Measurements from ENCODE around the gene PALLD. TPM values are rescaled to one million over a fixed set of nuclear protein-coding genes. Genes with fewer than 3 reads are reported as not detected.

PALLD gene
- total RNA-seq, 1 donor from 2014 or later: 179 TPM

GRCh38 chr4:168960716-168961115 lies 463.9 kb downstream of the PALLD start:
- H3K4me3 ChIP-seq: no peak overlapping the region
- no peak overlapping the region for H3K27ac ChIP-seq
- no peaks in the 10 kb centered on the region for H3K36me3 ChIP-seq
- H3K27me3 ChIP-seq: no peaks in the 10 kb centered on the region
- TF ChIP-seq, protein P1, sequence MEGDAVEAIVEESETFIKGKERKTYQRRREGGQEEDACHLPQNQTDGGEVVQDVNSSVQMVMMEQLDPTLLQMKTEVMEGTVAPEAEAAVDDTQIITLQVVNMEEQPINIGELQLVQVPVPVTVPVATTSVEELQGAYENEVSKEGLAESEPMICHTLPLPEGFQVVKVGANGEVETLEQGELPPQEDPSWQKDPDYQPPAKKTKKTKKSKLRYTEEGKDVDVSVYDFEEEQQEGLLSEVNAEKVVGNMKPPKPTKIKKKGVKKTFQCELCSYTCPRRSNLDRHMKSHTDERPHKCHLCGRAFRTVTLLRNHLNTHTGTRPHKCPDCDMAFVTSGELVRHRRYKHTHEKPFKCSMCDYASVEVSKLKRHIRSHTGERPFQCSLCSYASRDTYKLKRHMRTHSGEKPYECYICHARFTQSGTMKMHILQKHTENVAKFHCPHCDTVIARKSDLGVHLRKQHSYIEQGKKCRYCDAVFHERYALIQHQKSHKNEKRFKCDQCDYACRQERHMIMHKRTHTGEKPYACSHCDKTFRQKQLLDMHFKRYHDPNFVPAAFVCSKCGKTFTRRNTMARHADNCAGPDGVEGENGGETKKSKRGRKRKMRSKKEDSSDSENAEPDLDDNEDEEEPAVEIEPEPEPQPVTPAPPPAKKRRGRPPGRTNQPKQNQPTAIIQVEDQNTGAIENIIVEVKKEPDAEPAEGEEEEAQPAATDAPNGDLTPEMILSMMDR (IDR thresholded peaks at IDR 0.05): no peak
- no peaks in the 10 kb centered on the region for H3K4me1 ChIP-seq
- DNase-seq (no peak), ATAC-seq (no peak)
- H3K9me3 ChIP-seq: no peaks in the 10 kb centered on the region
- intact Hi-C loops (cut with DNase I): no loop called here

DNA sequence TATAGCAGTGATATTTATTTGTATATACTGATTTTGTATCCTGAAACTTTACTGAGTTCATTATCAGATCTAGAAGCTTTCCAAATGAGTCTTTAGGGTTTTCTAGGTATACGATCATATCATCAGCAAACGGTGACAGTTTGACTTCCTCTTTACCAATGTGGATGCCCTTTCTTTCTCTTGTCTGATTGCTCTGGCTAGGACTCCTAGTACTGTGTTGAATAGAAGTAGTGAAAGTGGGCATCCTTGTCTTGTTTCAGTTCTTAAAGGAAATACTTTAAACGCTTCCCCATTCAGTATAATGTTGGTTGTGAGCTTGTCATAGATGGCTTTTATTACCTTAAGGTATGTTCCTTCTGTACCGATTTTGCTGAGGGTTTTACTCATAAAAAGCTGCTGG lies 475.7 kb downstream of the PALLD start:
- Histone ChIP-seq H3K4me1 (no peaks in the 10 kb centered on the region), H3K36me3 (peaks cover 8% of the 10 kb centered on the region), H3K27me3 (no peaks in the 10 kb centered on the region), H3K9me3 (no peaks in the 10 kb centered on the region), H3K4me3 (no peak overlapping the region), H3K27ac (no peak overlapping the region)
- TF ChIP-seq, protein P1 (IDR thresholded peaks at IDR 0.05): no peak
- no peak for DNase-seq
- no peak for ATAC-seq
- intact Hi-C loops (cut with DNase I): no loop called here

Other genes with a start within 250 kb of the PALLD start
- gene DDX60, start 178.3 kb upstream of the PALLD start, total RNA-seq: 27.6 TPM
- 48.0 TPM for gene DDX60L, start 16.6 kb upstream of the PALLD start, total RNA-seq

All from upper lobe of right lung (tissue), 1 donor.